DMS114 treated with DMSO at 0.1 percent for 48 hours (cell line): Measurements from ENCODE around the gene CCDC61.

Source experiments
- DNase-seq: peaks from one replicate; lab custom pipeline; 2025; ENCODE audit not compliant: unreplicated experiment; lab: John Stamatoyannopoulos, UW

CCDC61 gene

GRCh38 chr19:46015687-46016425 lies 20.6 kb downstream of the CCDC61 start:
- no peak for DNase-seq

DNA sequence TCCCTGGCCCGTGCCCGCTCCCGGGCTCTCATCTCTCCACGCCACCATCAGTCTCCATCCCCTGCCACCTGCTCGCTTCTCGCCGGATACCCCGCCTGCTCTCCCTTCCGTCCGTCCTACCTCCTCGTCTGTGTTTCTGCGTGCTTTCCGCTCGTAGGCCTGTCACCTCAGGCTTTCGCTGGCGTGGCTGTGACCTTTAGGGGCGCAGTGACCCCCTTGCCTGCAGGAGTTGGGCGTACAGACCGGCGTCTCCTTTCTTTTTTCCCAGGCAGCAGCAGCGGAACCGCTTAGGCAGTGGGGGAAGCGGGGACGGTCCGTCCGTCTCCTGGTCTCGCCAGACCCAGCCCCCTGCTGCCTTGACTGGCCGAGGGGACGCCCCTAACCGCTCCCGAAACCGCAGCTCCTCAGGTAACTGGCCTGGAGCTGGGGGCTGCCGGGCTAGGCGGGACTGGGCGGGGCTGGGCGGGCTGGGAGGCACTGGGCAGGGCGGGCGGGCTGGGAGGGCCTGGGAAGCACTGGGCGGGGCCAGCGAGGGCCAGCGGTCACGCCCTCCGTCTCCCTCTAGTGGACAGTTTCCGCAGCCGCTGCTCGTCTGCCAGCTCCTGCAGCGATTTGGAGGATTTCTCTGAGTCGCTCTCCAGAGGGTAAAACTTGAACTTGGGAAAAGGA lies 21.3 kb downstream of the CCDC61 start:
- DNase-seq = no peak

DNA sequence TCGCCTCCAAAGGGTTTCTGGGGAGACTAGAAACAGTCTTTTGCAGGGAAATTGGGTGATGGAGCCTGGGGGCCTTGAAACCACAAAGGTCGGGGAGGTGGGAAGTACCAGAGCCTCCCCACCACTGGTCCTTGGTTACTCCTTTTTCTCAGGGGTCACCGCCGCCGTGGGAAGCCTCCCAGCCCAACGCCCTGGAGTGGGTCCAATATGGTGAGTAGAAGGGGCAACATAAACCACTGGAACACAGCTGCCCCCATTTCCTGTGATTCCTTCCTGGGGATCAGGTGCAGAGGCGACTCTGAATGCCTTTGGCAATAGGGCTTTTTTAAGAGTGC lies 21.8 kb downstream of the CCDC61 start:
- DNase-seq = no peak

- DNase-seq = no peak
These were observed 22.8 kb downstream of the CCDC61 start for GRCh38 chr19:46017874-46018675.

- DNase-seq = no peak
These were observed 23.5 kb downstream of the CCDC61 start for GRCh38 chr19:46018729-46019251.

DNA sequence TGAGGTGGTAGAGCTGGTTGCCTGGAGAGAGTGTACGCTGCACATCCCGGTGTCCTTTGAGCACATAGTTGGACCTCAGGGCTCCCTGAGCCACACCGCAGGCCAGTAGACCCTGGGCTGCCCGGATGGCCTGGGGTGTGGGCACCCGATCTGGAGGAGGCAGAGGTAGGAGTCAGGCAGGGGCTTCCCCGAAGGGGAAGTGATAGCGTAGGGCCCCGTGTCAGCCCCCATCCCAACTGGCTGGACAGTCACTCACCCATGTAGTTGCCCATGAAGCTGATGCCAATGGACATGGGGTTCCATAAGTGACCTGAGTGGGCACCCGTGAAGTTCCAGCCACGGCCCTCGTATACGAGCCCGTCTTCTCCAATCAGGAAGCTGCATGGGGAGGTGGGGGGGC lies 24.0 kb downstream of the CCDC61 start:
- no peak for DNase-seq

DNA sequence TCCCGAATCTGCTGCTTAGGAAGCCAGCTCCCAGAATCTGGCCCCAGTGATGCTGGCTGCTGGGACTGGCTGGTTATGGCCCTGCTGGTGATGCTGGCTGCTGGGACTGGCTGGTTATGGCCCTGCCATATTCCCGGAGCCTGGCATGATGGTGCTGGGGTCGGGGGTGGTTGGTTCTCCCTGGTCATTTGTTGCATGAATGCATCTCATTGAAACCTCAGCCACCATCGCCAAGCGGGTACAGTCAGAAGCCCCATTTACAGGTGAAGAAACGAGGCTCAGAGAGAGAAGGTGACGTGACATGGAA lies 25.5 kb downstream of the CCDC61 start:
- DNase-seq = no peak

GRCh38 chr19:46021531-46022041 lies 26.3 kb downstream of the CCDC61 start:
- DNase-seq = no peak

DNA sequence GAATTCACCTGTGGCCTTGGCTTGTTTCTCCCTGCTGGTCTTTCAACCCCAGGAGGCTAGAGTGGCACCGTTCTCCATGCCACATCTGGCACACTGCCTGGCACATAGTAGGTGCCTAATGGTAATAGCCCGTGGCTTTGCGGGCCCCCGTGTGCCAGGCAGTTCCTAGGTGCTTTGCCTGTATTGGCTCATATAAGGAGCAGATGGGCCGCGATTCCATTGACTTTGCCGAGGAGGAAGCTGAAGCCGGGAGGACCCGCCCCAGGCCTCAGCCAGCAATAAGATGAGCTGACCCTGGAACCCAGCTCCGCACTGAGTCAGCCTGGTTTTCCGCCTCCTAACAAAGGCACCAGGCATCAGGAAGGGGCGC lies 26.8 kb downstream of the CCDC61 start:
- no peak for DNase-seq

GRCh38 chr19:46022431-46023310 lies 27.4 kb downstream of the CCDC61 start, which contains the start of gene PGLYRP1:
TSS of gene PGLYRP1 (minus strand) at chr19:46023053. CDS start at chr19:46023021, 32 bp downstream.
- no peak for DNase-seq

DNA sequence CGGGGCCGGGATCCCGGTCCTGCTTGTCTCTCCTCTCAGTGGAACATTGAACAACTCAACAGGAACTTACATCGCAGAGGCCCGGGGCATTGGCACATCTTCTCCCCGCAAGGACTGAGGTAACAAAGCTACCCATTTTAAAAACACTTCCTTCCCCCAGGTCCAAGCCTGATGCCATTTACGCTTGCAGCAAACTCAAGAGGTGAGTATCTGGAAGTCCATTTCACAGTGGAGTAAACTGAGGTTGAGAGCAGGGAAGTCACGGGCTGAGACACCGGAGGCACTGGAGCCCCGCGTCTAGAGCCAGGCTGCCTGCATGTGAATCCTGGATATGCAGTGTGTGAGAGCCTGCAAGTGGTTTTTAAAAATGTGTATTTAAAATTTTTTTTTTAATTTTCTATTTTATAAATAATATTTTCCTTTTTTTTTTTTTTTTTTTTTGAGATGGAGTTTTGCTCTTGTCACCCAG lies 28.1 kb downstream of the CCDC61 start:
- no peak for DNase-seq

DNA sequence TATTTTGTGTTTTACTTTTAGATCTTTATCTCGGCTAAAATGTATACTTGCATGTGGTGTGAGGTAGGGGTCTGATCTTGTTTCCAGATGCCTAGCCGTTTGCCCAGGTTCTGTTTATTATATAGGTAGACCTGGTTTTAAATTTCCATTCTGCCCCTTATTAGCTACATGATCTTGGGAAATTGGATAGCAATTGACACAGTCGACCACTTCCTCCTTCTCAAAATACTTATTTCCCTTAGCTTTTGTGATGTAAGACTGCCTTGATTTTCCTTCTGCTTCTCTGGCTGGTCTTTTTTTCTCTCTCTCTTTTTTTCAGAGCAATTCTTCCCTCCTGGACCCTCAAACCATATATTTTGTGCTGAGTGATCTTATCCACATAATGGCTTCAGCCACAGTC lies 30.6 kb downstream of the CCDC61 start:
- no peak for DNase-seq

- no peak for DNase-seq
These were observed 35.7 kb downstream of the CCDC61 start for GRCh38 chr19:46030812-46031550.

DNA sequence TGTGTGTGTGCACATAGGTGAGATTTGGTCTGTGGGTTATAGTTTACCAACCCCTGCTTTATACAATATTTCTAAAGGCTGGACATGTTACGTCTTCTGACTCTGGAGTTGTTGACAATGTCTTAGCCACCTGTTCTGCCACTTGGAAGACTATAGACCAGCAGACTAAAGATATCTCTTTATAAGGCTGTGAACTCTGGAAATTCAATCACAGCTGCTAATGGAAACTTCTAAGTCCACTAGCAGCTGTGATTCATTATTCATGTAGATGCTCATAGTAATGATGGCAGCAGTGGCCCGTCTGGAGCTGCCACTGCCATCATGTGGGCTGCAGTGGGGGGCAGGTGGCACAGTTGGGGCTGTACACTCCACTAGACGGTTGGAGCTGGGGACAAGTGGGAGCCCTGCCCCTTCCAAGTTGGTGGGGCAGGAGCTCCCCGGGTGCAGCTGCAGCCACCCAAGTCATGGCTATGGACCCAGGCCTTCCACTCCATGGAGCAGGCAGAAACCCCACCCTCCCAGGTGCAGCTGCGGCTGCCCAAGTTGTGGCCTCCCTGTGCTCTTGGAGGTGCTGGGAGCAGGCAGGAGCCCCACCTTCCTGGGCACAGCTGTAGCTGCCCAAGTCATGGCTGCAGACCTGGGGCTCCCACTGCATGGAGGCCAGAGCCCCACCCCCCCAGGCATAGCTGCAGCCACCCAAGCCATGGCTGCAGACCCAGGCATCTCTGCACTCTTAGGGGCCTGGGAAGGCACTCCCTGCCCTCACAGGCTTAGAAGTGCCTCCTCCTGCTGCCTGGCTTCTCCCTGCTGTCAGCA lies 36.7 kb downstream of the CCDC61 start:
- no peak for DNase-seq

DNA sequence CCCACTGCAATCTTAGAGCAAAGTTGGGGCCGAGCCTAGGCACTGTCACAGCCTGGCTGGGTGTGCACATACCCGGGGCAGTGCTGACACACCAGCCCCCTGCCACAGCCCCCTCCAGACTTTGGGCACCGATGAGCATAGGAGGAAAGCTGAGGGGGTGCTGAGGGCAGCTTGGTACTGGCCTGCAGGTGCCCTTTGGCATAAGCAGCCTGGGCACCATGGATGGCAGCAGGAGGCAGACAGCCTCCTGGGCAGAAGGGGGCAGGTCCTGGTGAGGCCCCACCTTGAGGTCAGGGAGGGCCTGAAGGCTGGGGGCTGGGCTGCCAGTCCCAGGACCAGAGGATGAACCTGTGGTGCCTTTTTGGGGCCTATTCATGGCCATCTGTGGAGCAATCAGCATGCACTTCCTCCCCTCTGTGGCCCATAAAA lies 37.3 kb downstream of the CCDC61 start:
- DNase-seq = no peak

DNA sequence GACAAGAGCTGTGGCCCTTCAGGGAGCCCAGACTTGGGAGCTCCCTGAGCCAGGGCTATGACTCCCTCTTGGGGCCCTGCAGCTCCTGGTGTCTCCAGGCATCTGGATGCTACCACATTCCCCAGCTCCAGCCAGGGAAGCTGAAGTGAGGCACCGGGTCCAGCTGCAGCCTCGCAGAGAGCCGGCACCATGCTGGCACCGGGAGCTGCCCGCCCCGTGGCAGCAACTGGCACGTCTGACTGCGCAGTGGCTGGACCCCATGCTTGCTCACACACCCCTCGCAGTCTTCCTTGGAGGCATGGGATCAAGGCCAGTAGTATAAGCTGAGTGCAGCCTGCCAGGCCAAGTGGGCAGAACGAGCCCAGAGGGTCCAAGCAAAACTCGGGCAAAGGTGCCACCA lies 38.1 kb downstream of the CCDC61 start:
- no peak for DNase-seq

DNA sequence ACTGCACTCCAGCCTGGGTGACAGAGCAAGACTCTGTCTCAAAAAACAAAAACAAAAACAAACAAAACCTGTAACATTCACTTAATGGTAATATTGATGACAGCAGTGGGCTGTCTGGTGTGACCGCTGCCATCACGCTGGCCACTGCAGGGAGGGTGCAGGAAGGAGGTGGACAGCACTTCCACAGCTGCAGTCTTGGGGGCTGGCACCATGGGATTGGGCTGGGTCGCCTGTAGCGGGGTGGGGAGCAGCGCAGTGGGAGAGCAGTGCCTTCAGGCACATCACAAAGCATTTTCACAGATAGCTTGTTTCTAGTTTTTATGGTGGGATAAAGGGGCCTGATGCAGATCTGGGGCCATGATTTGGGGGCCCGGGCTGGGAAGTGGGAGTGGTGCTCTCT lies 40.3 kb downstream of the CCDC61 start:
- no peak for DNase-seq

- no peak for DNase-seq
These were observed 40.9 kb downstream of the CCDC61 start for GRCh38 chr19:46035986-46036743.
